Stimulated activated CD4-positive, alpha-beta T cell treated with anti-CD3 and anti-CD28 coated beads, Interleukin-15, amount 100 ng/mL, for 1 hour (primary cell): Measurements from ENCODE around the gene NCR1.
"Not testable (repeated sequence)": the region's sequence is repeated elsewhere in the genome, so short reads cannot be mapped to it uniquely, and the experiment has no call there.

ENCODE experiments used
- DNase-seq, 2 donors: peaks; one replicate each; pipeline ENCODE4 v3.0.0-alpha.2; 2020; ENCODE audit warnings: low read depth in 1 of 2, low spot score in 1 of 2

NCR1 gene, protein sequence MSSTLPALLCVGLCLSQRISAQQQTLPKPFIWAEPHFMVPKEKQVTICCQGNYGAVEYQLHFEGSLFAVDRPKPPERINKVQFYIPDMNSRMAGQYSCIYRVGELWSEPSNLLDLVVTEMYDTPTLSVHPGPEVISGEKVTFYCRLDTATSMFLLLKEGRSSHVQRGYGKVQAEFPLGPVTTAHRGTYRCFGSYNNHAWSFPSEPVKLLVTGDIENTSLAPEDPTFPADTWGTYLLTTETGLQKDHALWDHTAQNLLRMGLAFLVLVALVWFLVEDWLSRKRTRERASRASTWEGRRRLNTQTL

DNA sequence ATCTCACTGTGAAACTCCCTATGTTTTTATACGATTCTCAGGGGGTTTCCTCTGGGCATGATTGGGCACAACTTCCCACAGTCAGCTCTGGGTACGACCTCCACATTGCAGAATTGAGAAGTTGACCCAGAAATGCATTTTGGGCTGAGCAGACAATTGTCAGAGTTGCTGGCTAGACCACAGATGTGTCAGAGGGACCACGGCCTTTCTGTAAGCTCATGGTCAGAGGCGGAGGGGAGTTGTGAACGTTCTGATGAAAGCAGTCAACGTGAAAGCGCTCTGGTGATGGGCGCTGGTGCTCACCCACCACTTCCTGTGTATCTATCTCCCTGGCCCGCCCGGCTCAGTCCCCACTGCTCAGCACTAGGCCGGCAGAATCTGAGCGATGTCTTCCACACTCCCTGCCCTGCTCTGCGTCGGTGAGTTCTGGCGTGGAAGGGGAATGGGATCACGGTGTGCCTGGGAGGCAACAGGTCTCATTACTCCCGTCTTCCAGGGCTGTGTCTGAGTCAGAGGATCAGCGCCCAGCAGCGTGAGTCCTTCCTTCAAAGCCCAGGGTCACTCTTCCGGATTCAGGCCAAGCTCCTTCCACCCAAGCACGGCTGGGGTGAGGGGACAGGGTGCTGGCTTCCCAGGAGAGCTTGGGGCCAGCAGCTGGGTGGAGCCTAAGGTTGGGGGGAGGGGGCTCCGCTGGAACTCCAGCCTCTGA is at the start of gene NCR1:
Gene NCR1, plus strand, starts transcription at position 346 of the 709 bp plus-strand sequence. Its CDS starts 40 bp downstream, at position 386.
- no peak for DNase-seq

DNA sequence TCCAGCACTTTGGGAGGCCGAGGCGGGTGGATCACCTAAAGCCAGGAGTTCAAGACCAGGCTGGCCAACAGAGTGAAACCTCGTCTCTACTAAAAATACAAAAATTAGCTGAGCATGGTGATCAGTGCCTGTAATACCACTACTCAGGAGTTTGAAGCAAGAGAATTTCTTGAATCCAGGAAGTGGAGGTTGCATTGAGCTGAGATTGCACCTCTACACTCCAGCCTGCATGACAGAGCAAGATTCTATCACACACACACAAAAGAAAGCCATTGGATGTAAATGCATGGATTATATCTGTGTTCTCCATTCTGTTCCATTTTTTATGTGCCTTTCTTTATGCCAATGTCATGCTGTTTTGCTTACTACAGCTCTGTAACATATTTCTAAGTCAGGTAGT is 47.5 kb upstream of the NCR1 start:
- not testable (repeated sequence) for DNase-seq

DNA sequence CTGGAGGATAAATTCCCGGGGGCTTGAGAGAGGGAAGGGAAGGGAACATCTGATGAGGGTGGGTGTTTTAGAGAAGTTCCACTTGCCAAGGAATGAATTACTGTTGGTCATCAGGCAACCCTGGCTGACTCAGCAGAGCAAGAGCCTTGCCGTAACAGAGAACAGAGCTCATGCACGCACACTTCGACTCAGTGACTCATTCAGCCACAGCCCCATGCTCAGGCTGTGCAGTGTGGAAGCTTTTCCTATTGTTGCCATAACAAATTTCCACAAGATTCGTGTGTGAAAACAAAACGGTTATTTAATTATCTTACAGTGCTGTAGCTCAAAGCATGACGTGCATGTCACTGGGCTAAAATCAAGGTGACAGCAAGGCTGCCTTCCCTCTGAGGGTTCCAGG is 46.5 kb upstream of the NCR1 start:
- DNase-seq = not testable (repeated sequence)

DNA sequence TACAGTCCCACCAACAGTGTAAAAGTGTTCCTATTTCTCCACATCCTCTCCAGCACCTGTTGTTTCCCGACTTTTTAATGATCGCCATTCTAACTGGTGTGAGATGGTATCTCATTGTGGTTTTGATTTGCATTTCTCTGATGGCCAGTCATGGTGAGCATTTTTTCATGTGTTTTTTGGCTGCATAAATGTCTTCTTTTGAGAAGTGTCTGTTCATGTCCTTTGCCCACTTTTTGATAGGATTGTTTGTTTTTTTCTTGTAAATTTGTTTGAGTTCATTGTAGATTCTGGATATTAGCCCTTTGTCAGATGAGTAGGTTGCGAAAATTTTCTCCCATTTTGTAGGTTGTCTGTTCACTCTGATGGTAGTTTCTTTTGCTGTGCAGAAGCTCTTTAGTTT is 42.5 kb upstream of the NCR1 start:
- DNase-seq = not testable (repeated sequence)

DNA sequence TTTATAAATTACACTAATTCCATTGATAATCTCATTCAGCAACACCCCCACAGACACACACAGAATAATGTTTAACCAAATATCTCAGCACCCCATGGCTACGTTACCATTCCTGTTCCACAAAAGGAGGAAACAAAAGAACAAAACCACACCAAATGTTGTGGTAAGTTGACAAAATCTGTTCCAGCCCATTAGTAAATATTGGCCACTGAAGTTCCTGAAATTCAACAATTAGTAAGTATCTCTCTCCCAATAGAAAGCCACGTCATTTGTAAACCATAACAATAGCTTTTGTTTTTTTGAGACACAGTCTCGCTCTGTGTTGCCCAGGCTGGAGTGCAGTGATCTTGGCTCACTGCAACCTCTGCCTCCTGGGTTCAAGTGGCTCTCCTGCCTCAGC is 34.3 kb upstream of the NCR1 start:
- DNase-seq = no peak

DNA sequence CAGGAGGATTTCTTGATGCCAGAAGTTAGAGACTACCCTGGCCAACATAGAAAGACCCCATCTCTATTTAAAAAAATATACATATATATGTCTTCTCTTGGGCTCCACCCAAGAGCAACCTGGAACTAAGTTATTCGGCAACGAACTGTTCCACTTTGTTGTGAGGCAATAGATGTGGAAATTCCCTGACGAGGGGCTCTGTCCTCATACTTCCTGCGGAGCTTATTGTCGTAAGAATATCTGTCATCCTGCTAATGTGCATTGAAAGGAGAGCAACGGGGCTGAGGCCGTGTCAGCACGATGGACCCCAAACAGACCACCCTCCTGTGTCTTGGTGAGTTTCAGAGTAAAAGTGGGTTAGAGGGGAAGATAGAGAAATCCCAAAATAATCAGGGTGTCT is 32.0 kb upstream of the NCR1 start, which contains the start of gene FCAR:
Gene FCAR, plus strand, starts transcription at position 246 of the 400 bp plus-strand sequence. Its CDS starts 55 bp downstream, at position 301.
- no peak for DNase-seq

DNA sequence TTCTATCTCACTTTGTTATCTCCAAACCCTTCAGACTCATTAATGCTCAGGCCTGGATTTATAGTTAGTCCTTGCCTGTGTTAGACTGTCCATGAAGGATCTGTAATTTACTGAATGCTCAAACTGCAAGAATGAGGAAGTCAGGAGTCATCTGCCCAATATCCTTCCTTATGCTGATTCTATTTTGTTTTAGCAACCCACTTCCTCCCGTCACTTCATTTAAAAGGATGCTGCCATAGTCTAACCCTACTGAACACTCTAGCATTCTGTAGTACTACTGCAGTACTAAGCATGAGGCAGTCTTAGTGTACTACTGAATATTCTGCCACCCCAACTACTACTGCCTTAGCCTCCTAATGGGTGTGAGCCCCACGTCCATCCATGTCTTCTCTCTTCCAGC is 30.4 kb upstream of the NCR1 start:
- no peak for DNase-seq

DNA sequence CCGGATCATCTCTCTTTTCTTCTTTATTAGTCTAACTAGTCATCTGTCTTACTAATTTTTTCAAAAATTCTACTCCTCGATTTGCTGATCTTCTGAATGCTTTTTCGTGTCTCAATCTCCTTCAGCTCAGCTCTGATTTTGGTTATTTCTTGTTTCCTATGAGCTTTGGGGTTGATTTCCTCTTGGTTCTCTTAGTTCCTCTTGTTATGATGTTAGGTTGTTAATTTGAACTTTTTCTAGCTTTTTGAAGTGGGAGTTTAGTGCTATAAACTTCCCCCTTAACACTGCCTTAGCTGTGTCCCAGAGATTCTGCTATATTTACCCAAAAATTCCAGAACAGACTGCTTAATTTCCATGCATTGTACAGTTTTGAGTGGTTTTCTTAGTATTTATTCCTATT is 28.5 kb upstream of the NCR1 start:
- DNase-seq = no peak

DNA sequence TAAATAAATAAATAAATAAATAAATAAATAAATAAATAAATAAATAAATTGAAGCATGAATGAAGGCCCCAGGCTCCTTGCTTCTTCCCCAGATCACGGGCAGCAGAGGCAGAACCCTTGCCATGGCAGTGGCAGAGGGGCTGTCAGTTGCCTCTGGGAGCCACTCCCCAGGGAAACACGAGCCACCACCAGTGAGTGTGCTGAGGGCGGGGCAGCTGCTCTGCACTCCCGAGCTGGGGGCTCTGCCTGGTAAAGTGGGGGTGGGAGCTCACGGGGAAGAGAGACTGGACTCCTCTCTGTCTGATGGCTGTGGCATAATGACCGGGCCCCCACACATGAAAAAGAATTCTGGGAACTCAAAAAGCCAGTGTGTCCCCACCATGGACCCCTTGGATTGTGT is 24.1 kb upstream of the NCR1 start:
- no peak for DNase-seq

DNA sequence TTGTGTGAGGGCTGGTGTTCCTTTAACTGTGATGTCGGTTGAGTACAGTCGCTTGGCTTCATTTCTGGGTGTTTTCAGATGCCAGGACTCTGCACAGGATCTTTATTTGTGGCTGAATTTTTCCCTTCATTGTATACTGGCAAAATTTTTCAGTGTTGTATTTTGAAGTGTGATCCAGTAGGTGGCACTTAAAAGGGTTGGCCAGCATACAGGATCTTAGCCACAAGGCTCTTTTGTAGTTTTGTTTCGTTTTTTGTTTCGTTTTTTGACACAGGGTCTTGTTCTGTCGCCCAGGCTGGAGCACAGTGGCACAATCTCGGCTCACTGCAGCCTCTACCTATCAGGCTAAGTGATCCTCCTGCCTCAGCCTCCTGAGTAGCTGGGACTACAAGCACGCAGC is 23.2 kb upstream of the NCR1 start:
- DNase-seq = no peak

DNA sequence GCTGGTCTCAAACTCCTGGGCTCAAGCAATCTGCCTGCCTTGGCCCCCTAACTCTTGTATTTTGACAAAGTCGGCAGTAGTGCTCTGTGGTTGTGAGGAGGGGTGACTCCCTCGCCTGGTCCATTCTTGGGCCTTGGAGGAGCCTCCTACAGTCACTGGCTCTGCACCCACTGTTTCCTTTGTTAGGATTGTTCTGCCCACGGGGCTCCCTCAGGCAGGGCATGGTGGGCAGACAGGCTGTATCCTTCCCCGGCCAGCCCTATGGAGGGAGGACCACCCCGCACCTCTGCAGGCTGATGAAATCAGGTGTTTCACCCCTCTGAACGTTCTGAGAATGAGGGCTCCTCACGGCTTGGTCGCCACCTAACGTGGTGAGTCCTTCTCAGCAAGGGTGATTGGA is 22.7 kb upstream of the NCR1 start:
- no peak for DNase-seq

DNA sequence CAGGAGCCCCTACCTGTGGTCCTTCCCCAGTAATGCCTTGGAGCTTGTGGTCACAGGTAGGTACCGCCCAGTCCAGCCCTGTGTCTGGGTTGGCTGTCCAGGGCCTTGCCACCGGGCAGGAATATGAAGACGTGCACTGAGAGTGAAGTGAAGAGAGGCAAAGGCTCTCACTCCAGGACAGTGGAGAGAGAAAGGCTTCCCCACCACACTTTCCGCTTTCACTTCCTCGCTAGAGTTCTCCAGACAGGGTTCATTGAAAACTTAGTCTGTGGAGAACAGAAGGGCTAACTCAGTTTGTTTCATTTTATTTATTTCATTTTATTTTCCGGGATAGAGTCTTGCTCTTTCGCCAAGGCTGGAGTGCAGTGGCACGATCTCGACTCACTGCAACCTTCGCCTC is 17.7 kb upstream of the NCR1 start:
- DNase-seq = no peak

DNA sequence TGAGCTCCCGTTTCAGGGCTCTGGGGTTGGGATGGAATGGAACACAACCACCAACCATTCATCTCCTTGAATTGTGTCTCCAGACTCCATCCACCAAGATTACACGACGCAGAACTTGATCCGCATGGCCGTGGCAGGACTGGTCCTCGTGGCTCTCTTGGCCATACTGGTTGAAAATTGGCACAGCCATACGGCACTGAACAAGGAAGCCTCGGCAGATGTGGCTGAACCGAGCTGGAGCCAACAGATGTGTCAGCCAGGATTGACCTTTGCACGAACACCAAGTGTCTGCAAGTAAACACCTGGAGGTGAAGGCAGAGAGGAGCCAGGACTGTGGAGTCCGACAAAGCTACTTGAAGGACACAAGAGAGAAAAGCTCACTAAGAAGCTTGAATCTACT is 16.4 kb upstream of the NCR1 start:
- DNase-seq = no peak

DNA sequence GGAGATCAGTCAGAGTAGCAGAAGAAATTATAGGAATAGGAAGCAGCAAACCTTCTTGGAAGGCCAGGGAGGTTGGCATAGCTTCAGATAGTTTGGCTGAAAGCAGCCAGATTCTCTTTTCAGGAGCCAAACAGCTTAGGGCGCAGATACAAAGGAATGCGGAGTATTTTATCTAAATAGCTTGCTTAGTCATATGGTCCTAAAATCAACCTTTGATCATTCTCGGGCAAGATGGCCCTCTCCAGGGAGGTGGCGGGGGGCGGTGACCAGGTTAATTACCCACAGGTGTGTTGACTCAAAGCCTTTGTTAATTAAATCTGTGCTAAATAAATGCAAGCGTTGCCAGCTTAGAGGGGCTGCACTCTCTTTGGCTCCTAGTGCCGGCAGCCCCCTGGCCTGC is 12.5 kb upstream of the NCR1 start:
- DNase-seq = no peak

DNA sequence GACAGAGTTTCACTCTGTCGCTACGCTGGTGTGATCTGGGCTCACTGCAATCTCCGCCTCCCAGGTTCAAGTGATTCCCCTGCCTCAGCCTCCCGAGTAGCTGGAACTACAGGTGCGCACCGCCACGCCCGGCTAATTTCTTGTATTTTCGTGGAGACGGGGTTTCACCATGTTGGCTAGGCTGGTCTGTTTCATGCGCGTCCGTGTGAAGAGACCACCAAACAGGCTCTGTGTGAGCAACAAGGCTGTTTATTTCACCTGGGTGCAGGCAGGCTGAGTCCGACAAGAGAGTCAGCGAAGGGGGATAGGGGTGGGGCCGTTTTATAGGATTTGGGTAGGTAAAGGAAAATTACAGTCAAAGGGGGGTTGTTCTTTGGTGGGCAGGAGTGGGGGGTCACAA is 11.8 kb upstream of the NCR1 start:
- DNase-seq = not testable (repeated sequence)

DNA sequence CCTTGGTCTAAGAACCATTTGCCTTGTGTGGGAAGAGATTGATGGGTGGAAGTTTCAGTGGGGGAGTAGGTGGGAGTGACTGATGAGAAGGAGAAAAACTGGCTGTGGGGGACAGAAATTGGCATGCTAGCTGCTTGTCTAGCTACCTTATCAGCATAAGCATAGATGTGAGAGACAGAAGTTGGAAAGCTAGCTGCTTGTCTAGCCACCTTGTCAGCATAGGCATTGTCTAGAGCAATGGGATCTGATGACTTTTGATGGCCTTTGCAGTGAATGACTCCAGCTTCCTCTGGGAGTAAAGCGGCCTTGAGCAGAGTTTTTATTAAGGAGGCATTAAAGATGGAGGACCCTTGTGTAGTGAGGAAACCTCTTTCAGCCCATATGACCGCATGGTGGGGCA is 9.9 kb upstream of the NCR1 start:
- no peak for DNase-seq

DNA sequence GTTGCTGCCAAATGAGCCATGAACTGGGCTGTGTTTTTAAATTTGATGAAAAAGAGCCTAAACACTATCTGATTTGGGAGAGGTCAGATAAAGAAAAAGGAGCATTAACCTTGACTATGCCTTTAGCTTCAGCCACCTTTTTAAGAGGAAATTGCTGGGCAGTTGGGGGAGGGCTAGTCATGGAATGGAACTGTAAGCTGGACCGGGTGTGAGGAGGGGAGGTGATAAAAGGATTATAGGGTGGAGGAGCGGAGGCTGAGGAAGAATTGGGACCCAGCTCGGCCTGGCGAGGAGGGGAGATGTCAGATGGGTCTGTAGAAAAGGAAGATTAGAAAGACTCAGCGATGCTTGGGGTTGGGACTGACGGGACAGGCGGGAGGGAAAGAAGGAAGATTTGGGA is 7.3 kb upstream of the NCR1 start:
- not testable (repeated sequence) for DNase-seq

DNA sequence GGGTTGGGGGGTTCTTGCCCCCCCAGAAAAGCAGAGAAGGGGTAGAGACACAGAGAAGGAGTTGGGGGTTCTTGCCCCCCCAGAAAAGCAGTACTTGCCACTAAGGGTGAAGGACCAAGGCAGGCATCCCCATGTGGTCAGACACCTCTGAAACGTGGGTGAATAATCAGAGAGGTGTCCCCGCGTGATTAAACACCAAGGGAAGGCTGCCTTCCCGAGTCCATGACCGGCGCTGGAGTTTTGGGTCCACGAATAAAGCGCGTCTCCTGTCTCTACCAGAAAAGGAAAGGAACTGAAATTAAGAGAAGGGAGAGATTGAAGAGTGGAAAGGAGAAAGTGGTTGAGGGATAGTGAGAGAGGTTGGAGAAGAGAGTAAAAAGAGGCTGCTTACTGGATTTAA is 6.3 kb upstream of the NCR1 start:
- DNase-seq = not testable (repeated sequence)

DNA sequence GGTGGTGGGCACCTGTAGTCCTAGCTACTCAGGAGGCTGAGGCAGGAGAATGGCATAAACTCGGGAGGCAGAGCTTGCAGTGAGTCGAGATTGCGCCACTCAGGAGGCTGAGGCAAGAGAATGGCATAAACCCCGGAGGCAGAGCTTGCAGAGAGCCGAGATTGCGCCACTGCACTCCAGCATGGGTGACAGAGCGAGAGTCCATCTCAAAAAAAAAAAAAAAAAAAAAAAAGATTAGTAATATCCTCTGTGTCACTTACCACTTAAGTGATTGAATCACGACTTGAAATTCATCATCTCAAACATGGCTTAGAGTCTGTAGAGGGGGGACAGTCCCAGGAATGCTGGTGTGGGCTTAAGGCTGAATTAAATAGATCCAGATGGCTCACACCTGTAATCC is 4.8 kb upstream of the NCR1 start:
- not testable (repeated sequence) for DNase-seq

DNA sequence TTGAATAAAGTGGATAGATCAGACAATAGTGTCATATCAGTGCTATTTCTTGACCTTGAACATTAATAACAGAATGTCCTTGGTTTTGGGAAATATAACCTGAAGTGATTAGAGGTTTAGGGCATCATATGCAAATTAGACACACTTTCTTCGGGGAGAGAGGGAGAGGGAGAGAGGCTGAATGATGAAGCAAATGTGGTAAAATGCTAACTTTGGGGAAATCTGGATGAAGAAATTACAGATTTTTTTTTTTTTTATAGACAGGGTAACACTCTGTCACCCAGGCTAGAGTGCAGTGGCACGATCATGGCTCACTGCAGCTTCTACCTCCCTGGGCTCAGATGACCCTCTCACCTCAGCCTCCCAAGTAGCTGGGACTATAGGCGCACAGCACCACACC is 3.9 kb upstream of the NCR1 start:
- no peak for DNase-seq

DNA sequence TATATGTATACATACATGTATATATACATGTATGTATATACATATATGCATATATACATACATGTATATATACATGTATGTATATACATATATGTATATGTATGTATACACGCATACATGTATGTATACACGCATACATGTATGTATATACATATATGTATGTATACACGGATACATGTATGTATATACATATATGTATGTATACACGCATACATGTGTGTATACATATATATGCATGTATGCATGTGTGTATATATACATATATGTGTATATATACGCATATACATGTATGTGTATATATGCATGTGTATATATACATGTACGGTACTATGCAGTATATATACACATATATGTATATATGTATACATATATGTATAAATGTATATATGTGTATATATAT is 2.6 kb upstream of the NCR1 start:
- DNase-seq = no peak

DNA sequence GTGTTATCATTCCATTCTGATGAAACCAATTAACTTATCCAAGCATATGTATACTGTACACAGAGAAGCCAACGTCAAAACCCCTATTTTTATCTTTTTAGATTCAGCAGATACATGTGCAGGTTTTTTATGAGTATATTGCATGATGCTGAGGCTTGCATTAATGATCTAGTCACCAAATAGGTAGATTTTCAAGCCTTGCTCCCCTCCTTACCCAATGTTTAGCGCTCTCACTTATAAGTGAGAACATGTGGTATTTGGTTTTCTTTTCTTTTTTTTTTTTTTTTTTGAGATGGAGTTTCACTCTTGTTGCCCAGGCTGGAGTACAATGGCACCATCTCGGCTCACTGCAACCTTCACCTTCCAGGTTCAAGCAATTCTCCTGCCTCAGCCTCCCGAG is 1.7 kb upstream of the NCR1 start:
- not testable (repeated sequence) for DNase-seq

DNA sequence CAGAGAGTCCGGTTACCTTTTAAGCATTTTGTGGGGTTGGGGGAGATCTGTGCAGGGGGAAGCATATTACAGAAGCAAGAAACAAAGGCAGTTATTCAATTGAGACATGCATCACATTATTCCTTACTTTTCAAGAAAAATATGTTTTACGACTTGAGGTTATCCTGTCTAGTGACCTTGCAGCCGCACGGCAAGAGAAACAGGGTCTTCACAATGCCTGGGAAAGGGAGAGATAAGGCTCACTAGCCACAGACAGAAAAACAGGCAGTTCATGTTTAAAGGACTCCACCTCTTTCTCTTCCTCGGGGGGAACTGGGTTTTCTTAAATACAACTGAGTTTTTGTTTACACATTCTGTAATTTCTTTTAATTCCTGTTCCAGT is 536 bp upstream of the NCR1 start:
- DNase-seq = no peak
